GM18520 (cell line): Measurements from ENCODE around the gene MYO5B.
"Not testable (repeated sequence)": the region's sequence is repeated elsewhere in the genome, so short reads cannot be mapped to it uniquely, and the experiment has no call there.

Source experiments
- ATAC-seq: cut with Tn5 transposase; IDR thresholded peaks from one replicate; pipeline ENCODE4 v1.9.1; 2021; ENCODE audit not compliant: unreplicated experiment

Gene MYO5B

GRCh38 chr18:49843778-49844625 is 350.9 kb downstream of the MYO5B start:
- ATAC-seq = no peak

GRCh38 chr18:49843131-49843530 is 351.8 kb downstream of the MYO5B start:
- no peak for ATAC-seq

- no peak for ATAC-seq
These were observed 352.3 kb downstream of the MYO5B start for GRCh38 chr18:49842656-49843055.

- no peak for ATAC-seq
These were observed 353.4 kb downstream of the MYO5B start for GRCh38 chr18:49841236-49842217.

GRCh38 chr18:49839012-49839411 is 355.9 kb downstream of the MYO5B start:
- no peak for ATAC-seq

- ATAC-seq = no peak
These were observed 356.6 kb downstream of the MYO5B start for GRCh38 chr18:49838381-49838780.

GRCh38 chr18:49837889-49838288 is 357.1 kb downstream of the MYO5B start:
- ATAC-seq = no peak

- ATAC-seq = not testable (repeated sequence)
These were observed 357.6 kb downstream of the MYO5B start for GRCh38 chr18:49837316-49837835.

GRCh38 chr18:49835405-49835804 is 359.5 kb downstream of the MYO5B start:
- ATAC-seq = no peak

GRCh38 chr18:49834258-49834657 is 360.7 kb downstream of the MYO5B start:
- no peak for ATAC-seq

- ATAC-seq = no peak
These were observed 361.1 kb downstream of the MYO5B start for GRCh38 chr18:49833814-49834213.

GRCh38 chr18:49832221-49832647 is 362.7 kb downstream of the MYO5B start:
- no peak for ATAC-seq

- no peak for ATAC-seq
These were observed 367.0 kb downstream of the MYO5B start for GRCh38 chr18:49827996-49828395.

- no peak for ATAC-seq
These were observed 374.9 kb downstream of the MYO5B start for GRCh38 chr18:49819823-49820671.

GRCh38 chr18:49819071-49819662 is 375.8 kb downstream of the MYO5B start:
- ATAC-seq = no peak

GRCh38 chr18:49817947-49818346 is 377.0 kb downstream of the MYO5B start:
- ATAC-seq = no peak

GRCh38 chr18:49815927-49816326 is 379.0 kb downstream of the MYO5B start:
- ATAC-seq = no peak

- ATAC-seq = no peak
These were observed 380.8 kb downstream of the MYO5B start for GRCh38 chr18:49814147-49814499.

- peak; percentile 82 for ATAC-seq
These were observed 381.4 kb downstream of the MYO5B start, which contains the start of gene ACAA2 for GRCh38 chr18:49813319-49814146. ACAA2 (minus strand) TSS chr18:49813533; CDS start chr18:49813484, 49 bp downstream.

- ATAC-seq = peak; percentile 25
These were observed 382.0 kb downstream of the MYO5B start for GRCh38 chr18:49813069-49813318.
